ENCODE measurements around the gene CRK.

The CRK gene

DNA sequence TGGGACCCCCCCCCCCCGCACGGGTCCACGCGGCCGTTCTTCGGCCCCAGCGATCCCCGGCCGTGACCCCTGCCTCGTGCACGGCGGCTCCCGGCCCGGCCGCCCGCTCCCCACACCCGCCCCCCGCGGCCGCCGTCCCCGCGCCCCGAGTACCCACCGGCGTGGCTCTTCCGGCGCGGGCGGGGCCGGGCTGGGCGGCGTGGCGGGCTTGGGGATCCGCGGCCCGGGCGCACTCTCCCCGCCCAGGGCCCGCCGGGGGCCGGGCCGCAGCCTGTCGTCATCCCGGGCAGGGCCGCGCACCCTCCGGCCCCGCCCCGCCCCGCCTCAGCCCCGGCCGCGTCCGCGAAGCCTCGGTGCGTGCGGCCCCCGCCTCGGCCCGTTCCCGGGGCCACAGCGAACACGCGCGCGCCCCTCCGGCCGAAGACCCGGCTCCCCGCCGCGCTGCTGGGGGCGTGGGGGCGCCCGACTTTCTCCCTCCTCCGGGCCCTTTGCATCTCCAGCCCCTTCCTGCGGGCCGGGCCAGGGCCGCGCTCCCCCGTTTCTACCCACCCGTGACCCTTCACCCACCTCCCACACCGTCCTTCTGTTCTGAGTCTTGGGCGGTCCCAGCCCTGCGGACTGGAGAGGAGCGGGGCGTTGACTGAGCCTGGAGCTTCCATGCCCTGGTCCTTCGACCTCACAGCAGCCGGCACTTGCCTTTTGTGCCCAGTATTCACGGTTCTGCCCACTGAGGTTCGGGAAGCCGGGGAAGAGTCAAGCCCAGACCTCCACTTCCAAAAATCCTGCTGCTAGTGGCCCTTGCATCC is 35.6 kb upstream of the CRK start:
- no peak for TF ChIP-seq CTCF (IDR thresholded peaks at IDR 0.05)

GRCh38 chr17:1490643-1491442 is 34.8 kb upstream of the CRK start:
- TF ChIP-seq CTCF (IDR thresholded peaks at IDR 0.05) = no peak

- TF ChIP-seq CTCF (IDR thresholded peaks at IDR 0.05) = no peak
Measured at GRCh38 chr17:1488826-1489270, 32.8 kb upstream of the CRK start.

DNA sequence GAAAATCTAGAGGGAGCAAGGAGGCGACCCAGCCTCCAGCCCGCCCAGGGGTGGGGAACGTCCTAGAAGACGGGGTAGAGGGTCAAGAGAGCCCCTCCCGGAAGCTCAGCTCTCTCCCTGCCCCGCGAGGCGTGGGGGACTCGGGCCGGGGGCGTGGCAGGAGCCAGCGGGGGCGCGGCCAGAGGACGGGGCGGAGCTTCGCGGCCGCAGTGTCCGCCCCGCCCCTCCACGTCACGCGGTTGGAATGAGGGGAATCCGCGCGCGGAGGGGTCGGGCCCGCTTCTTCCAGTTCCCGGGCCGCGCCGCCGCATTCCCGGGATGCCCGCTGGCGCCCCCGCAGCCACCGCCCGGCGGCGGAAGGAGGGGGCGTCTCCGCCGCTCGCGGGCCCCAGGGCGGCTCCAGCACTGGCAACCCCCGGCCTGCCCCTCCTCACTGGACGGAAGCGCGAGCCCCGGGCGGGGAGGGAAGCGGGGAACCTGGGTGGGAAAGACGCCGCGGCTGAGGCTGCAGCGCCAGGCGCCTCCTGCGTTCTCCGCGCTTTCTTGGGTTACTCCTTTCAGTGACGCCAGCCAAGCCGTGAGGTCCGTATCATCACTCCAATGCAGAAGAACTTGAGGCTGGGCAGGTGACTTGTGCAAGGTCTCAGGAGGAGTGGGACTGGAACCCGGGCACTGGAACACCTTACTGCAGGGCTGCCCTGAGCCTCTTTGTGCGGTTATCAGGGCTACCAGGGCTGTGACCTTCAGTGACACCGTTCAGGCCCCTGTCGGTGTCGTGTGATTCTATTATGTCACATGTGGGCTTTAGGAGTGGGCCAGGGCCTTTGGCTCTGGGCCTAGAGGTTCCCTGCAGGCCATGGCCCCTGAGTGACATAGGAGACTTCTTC is 32.1 kb upstream of the CRK start:
- TF ChIP-seq CTCF (IDR thresholded peaks at IDR 0.05) = no peak

- no peak for TF ChIP-seq CTCF (IDR thresholded peaks at IDR 0.05)
Measured at GRCh38 chr17:1486802-1487695, 31.0 kb upstream of the CRK start.

GRCh38 chr17:1485423-1486376 is 29.7 kb upstream of the CRK start:
- TF ChIP-seq CTCF (IDR thresholded peaks at IDR 0.05) = no peak

Data from LNCAP (cell line).